NCI-H2171 (cell line): ENCODE results near the gene NUDT19.
A peak's percentile ranks its signal among the peaks of the same experiment; 100 is the strongest.
"Not testable (repeated sequence)": the region's sequence is repeated elsewhere in the genome, so short reads cannot be mapped to it uniquely, and the experiment has no call there.

ENCODE experiments used
- DNase-seq: peaks from one replicate; lab custom pipeline; 2025; lab: John Stamatoyannopoulos, UW

NUDT19 gene

DNA sequence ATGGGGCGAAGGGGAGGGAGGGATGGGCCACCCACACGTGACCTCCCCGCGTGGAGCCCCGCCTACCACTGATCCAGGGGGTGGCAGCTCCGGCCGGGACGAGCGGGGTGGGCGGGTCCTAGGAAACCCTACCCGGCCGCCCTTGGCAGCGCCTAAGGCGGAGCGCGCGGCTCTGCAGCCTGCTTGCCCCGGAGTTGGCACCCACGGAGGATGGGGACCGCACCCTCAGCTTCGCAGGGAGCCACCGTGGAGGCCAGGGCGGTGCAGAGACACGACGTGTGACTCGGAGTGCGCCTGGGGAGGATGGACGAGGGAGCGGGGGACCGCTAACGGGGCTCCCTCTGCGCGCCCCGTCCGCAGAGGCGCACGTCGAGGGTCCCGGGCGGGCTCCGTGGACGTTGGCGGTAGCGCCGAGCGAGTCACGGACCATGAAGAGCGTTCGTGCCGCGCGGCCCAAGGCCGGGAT, 15.9 kb upstream of the NUDT19 start, which contains the start of gene RGS9BP:
RGS9BP (plus strand) TSS at position 129 of the 466 bp plus-strand sequence. CDS start 416 bp downstream, outside the sequence.
- DNase-seq: peak; percentile 78

DNA sequence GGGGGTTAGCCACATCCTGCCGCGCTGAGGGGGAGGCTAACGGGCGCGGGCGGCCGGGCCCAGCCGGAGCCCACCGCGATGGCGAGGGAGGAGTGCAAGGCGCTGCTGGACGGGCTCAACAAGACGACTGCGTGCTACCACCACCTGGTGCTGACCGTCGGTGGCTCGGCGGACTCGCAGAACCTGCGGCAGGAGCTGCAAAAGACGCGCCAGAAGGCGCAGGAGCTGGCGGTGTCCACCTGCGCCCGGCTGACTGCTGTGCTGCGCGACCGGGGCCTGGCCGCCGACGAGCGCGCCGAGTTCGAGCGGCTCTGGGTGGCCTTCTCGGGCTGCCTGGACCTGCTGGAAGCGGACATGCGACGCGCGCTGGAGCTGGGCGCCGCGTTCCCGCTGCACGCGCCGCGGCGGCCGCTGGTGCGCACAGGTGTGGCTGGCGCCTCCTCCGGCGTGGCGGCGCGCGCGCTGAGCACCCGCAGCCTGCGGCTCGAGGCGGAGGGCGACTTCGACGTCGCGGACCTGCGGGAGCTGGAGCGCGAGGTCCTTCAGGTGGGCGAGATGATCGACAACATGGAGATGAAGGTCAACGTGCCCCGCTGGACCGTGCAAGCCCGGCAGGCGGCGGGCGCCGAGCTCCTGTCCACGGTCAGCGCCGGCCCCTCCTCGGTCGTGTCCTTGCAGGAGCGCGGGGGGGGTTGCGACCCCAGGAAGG, 15.3 kb upstream of the NUDT19 start:
- DNase-seq: no peak

DNA sequence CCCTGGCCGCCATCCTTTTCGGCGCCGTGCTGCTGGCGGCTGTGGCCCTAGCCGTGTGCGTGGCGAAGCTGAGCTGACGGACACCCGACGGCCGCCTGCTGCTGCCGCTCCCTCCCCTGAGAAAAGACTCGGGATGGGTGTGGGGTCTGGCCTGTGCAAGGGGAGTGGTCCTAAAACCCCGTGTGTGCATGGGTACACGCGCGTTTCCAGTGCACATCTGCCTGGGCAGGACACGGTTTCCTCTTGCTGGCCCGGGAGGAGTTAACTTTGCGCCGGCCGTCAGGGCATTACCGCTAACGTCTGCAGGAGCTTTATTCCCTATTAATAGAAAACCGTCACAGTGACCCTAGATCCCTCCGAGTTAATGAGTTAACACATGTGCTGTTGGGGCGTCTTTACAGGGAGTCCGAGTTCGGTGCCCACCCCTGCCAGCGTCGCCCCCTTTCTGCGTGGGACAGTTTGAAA, 14.7 kb upstream of the NUDT19 start:
- DNase-seq: no peak

GRCh38 chr19:32677657-32678056, 14.0 kb upstream of the NUDT19 start:
- DNase-seq: no peak

DNA sequence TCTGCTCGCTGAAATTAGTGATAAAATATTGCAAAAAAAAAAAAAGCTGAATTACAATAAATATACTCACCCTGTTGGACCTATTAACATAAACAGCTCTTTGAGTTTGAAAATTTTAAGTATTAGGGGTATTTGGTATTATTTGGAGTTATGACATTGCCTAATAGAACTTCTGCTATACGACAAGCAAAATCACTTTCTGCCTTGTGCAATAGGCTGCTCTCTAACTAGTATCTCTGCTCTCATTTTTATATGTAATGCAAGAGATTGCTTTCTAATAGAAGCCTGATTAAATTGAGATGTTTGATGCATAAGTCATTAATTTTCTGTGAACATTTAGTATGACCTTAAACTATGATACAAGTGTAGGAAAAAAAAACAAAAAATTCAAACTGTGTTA, 10.6 kb upstream of the NUDT19 start:
- DNase-seq: no peak

DNA sequence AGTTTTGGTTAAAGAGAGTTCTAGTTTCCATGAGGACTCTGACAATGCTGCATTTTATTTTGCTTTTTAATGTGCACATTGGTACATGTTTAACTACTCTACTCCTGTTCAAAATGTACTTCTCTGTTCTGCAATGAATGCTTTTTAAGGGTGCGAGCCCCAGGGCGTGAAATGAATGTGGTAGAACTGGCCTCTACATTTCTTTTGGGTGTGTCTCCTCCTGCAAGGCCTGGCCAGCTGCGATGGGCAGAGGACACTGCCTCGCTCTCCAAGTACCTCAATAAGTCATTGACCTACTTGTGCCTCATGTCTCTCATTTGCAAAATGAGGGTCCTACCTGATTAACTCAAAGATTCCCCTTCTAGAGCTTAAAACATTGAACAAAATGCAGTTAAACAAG, 9.3 kb upstream of the NUDT19 start:
- DNase-seq: no peak

GRCh38 chr19:32686847-32687475, 4.7 kb upstream of the NUDT19 start:
- DNase-seq: no peak

DNA sequence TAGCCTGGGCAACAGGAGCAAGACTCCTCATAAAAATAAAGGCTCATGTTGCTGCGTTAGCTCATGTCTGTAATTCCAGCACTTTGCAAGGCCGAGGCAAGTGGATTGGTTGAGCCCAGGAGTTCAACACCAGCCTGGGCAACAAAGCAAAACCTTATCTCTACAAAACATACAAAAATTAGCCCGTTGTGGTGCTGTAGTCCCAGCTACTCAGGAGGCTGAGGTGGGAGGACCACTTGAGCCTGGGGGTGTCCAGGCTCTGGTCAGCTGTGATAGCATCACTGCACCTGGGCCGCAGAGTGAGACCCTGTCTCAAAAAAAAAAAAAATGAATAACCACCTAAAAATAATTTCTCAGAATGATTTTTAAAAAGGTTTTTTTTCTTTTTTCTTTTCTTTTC, 3.9 kb upstream of the NUDT19 start:
- no peak for DNase-seq

DNA sequence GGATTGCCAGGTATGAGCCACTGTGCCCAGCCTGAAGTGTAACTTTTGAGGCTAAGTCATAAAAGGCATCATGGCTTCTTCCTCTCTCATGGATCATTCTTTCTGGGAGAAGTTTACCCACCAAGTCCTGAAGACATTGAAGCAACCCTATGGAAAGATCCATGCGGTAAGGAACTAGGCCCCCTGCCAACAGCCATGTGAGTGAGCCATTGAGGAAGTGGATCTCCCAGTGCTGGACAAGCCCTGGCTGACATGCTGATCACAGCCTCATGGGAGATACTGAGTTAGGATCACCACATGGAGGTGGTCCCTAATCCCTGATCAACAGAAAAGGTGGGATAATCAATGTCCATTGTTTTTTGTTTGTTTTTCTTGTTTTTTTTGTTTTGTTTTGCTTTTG, 3.3 kb upstream of the NUDT19 start:
- DNase-seq: no peak

GRCh38 chr19:32691952-32692726, 518 bp downstream of the NUDT19 start:
- peak; percentile 19 for DNase-seq

GRCh38 chr19:32692727-32693061, 1.1 kb downstream of the NUDT19 start:
- no peak for DNase-seq

- not testable (repeated sequence) for DNase-seq
These were observed 1.8 kb downstream of the NUDT19 start for GRCh38 chr19:32693151-32694108.

DNA sequence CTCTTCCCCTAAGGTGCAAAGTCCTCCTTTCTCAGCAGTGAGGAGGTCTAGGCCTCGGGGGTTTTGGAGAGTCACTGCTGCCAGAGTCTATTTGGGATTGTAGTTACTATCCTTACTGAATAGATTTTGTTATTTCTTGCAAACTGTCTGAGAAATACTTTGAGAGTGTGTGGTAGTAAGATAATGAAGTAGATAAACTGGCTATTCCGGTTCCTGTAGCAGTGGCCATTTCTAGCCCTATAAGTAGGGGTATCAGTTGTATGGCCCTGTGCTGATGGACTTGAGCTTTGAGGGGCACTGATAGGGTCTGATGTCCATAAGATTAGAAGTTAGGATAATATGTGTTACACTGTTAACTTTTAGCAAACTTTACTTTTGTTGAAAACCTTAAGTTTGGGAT, 2.7 kb downstream of the NUDT19 start:
- DNase-seq: not testable (repeated sequence)

DNA sequence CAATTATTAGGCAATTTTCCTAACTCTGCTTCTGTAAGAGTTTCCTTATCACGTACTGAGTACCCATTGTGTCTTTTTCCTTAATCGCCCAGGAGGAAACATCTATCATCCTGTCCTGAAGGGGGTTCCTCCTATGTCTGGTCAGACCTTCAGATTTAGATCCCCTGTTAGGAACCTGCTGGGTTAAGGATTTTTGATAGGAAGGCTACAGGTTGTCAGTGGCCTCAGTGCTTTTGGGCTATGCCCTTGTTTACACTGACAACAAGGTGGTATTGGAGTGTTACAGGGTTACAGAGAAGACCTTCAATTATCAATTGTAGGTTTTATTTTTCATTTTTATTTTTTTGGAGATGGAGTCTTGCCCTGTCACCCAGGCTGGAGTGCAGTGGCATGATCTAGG, 3.2 kb downstream of the NUDT19 start:
- not testable (repeated sequence) for DNase-seq

DNA sequence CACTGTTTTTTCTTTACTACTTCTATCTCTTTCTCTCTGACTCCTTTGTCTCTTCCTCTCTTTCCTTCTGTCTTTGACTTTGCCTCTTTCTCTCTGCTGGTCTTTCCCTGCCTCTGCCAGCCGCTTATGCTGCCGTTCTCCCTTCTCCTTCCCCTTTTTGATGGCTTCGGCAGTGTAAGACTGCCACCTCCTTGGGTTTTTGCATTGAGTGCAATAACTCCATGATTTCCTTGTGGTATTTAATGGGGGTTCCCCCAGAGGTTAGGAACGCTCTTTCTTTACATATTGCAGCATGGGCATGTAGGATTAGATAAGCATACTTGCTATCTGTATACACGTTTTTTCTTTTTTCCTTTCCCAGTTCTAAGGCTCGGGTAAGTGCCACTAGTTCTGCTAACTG, 3.9 kb downstream of the NUDT19 start:
- DNase-seq: not testable (repeated sequence)

GRCh38 chr19:32696771-32697170, 5.2 kb downstream of the NUDT19 start:
- DNase-seq: not testable (repeated sequence)

- DNase-seq: not testable (repeated sequence)
These were observed 8.5 kb downstream of the NUDT19 start for GRCh38 chr19:32700129-32700528.

DNA sequence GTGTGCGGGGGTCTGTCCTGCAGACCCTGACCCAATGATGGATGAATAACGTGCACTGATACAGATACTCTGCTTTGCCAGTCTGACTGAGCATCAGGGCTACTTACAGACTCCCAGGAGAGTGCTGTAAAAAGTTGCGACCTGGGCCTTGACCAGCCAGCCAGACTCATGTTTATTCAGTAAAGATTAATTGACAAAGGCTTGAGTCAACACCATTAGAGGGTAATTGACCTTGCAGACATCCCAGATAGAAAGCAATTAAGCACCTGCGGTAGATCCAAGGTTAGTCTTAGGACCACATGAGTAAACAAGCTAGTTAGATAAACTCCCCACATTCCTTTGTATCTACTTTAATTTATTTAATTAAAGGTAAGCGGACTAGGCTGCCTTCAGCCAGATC, 10.4 kb downstream of the NUDT19 start:
- DNase-seq: no peak

DNA sequence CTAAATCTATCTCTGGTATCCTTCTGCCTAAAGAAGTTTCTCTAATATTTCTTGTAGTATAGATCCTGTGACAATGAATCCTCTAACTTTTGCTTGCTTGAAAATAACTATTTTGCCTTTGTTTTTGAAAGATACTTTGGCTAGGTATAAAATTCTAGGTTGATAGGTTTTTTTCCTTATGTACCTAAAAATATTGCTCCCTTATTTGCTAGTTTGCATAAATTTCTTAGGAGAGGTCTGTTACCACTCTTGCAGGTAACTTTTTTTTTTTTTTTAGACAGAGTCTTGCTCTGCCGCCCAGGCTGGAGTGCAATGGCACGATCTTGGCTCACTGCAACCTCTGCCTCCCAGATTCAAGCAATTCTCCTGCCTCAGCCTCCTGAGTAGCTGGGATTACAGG, 12.4 kb downstream of the NUDT19 start:
- not testable (repeated sequence) for DNase-seq

GRCh38 chr19:32708457-32708856, 16.8 kb downstream of the NUDT19 start:
- DNase-seq: no peak

- DNase-seq: no peak
These were observed 17.4 kb downstream of the NUDT19 start for GRCh38 chr19:32709032-32709431.

GRCh38 chr19:32711747-32712146, 20.1 kb downstream of the NUDT19 start:
- DNase-seq: no peak
